Parathyroid adenoma (tissue), 2 donors: ENCODE data around the gene NPHS2.
"Not testable (repeated sequence)": the region's sequence is repeated elsewhere in the genome, so short reads cannot be mapped to it uniquely, and the experiment has no call there.

Experiments used
- H2AFZ ChIP-seq: fragments of 300-600 bp; sonication (generic); one replicate; pipeline ENCODE4 v1.7.0; 2017; ENCODE audit warnings: antibody characterized with exemption, mild to moderate bottlenecking
- H3K27ac ChIP-seq: fragments of 300-600 bp; sonication (generic); one replicate; pipeline ENCODE4 v1.7.0; 2017
- H3K27me3 ChIP-seq: fragments of 300-600 bp; sonication (generic); one replicate; pipeline ENCODE4 v1.7.0; 2017; ENCODE audit warnings: low read length; ENCODE audit not compliant: control insufficient read depth, insufficient read depth
- H3K36me3 ChIP-seq: fragments of 300-600 bp; sonication (generic); one replicate; pipeline ENCODE4 v1.7.0; 2017; ENCODE audit warnings: low read length; ENCODE audit not compliant: control insufficient read depth, insufficient read depth
- H3K4me1 ChIP-seq: fragments of 300-600 bp; sonication (generic); one replicate; pipeline ENCODE4 v1.7.0; 2017; ENCODE audit warnings: control low read depth
- H3K4me2 ChIP-seq: fragments of 300-600 bp; sonication (generic); one replicate; pipeline ENCODE4 v1.7.0; 2017; ENCODE audit warnings: low read length
- H3K4me3 ChIP-seq: fragments of 300-600 bp; sonication (generic); one replicate; pipeline ENCODE4 v1.7.0; 2017; ENCODE audit warnings: low read depth, low read length
- H3K79me2 ChIP-seq: fragments of 300-600 bp; sonication (generic); one replicate; pipeline ENCODE4 v1.7.0; 2017; ENCODE audit warnings: control low read depth
- H3K9ac ChIP-seq: fragments of 300-600 bp; sonication (generic); one replicate; pipeline ENCODE4 v1.7.0; 2017; ENCODE audit warnings: mild to moderate bottlenecking
- H3K9me3 ChIP-seq: fragments of 300-600 bp; sonication (generic); one replicate; pipeline ENCODE4 v1.7.0; 2017; ENCODE audit warnings: low read length; ENCODE audit not compliant: control insufficient read depth
- CTCF ChIP-seq: fragments of 300-600 bp; sonication (generic); IDR thresholded peaks from one replicate; pipeline ENCODE4 v1.7.0; 2017; ENCODE audit warnings: antibody characterized with exemption, mild to moderate bottlenecking
- donor health status: primary hyperparathyroidism.

The NPHS2 gene

GRCh38 chr1:179545321-179545720 is 30.4 kb downstream of the NPHS2 start:
- no peak overlapping the region for H2AFZ ChIP-seq
- no peak overlapping the region for H3K4me2 ChIP-seq
- no peaks in the 10 kb centered on the region for H3K36me3 ChIP-seq
- H3K4me1 ChIP-seq = no peaks in the 10 kb centered on the region
- no peaks in the 10 kb centered on the region for H3K27me3 ChIP-seq
- no peaks in the 10 kb centered on the region for H3K9me3 ChIP-seq
- H3K4me3 ChIP-seq = no peak overlapping the region
- no peak overlapping the region for H3K9ac ChIP-seq
- TF ChIP-seq CTCF = no peak
- no peak overlapping the region for H3K27ac ChIP-seq
- H3K79me2 ChIP-seq = no peaks in the 10 kb centered on the region

- no peak overlapping the region for H3K4me2 ChIP-seq
- H3K36me3 ChIP-seq = no peaks in the 10 kb centered on the region
- no peak overlapping the region for H3K4me3 ChIP-seq
- no peaks in the 10 kb centered on the region for H3K4me1 ChIP-seq
- H3K79me2 ChIP-seq = no peaks in the 10 kb centered on the region
- no peak overlapping the region for H2AFZ ChIP-seq
- no peaks in the 10 kb centered on the region for H3K27me3 ChIP-seq
- H3K27ac ChIP-seq = no peak overlapping the region
- no peak for TF ChIP-seq CTCF
- no peak overlapping the region for H3K9ac ChIP-seq
- no peaks in the 10 kb centered on the region for H3K9me3 ChIP-seq
These were observed 34.0 kb downstream of the NPHS2 start for GRCh38 chr1:179541774-179542173.

- no peak overlapping the region for H3K9ac ChIP-seq
- no peak overlapping the region for H3K27ac ChIP-seq
- no peaks in the 10 kb centered on the region for H3K36me3 ChIP-seq
- H3K4me1 ChIP-seq = no peaks in the 10 kb centered on the region
- no peak overlapping the region for H3K4me3 ChIP-seq
- no peak overlapping the region for H3K4me2 ChIP-seq
- H3K79me2 ChIP-seq = no peaks in the 10 kb centered on the region
- H3K9me3 ChIP-seq = no peaks in the 10 kb centered on the region
- H3K27me3 ChIP-seq = no peaks in the 10 kb centered on the region
- no peak for TF ChIP-seq CTCF
- H2AFZ ChIP-seq = no peak overlapping the region
These were observed 45.4 kb downstream of the NPHS2 start for GRCh38 chr1:179530352-179530751.

DNA sequence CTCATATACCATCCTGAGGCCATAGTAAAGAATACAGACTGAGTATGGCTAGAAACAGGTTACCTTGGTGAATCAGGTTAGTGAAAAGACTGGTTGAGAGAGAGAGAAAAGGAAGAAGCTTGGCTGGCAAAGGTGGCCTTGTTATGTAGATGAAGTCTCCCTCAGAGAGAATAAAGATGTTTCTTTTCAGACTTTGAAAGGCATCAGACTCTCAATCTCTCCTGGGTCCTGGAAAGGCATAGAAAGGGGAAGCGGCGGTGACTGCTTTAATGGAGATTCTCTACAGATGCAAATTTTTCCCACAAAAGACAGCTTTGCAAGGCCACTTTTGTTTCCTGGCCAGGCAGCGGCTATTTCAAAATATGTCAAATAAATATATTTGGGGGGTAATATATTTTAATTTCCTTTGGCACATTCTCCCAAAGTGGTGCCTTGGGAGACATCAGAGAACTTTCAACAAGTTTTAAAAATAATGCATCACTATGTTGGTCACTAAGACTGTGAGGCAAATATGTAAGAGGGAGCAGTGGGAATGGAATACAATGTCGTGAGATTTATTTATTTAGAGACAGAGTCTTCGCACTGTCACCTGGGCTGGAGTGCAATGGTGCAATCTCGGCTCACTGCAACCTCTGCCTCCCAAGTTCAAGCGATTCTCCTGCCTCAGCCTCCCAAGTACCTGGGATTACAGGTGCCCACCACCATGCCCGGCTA is 46.1 kb downstream of the NPHS2 start:
- Histone ChIP-seq H3K27me3 (no peaks in the 10 kb centered on the region), H3K4me3 (no peak overlapping the region), H3K79me2 (no peaks in the 10 kb centered on the region), H3K4me1 (no peaks in the 10 kb centered on the region), H3K9ac (no peak overlapping the region), H3K4me2 (no peak overlapping the region), H2AFZ (no peak overlapping the region), H3K27ac (no peak overlapping the region), H3K9me3 (no peaks in the 10 kb centered on the region), H3K36me3 (no peaks in the 10 kb centered on the region)
- no peak for TF ChIP-seq CTCF

GRCh38 chr1:179518544-179518943 is 57.2 kb downstream of the NPHS2 start:
- not testable (repeated sequence) for H3K4me2 ChIP-seq, H3K36me3 ChIP-seq, H3K4me1 ChIP-seq, H3K9me3 ChIP-seq, H2AFZ ChIP-seq, H3K27ac ChIP-seq, H3K4me3 ChIP-seq, H3K27me3 ChIP-seq, H3K9ac ChIP-seq, H3K79me2 ChIP-seq
